HG03060 (cell line): ENCODE results near the gene RAB11B.
"Not testable (repeated sequence)": the region's sequence is repeated elsewhere in the genome, so short reads cannot be mapped to it uniquely, and the experiment has no call there.

ENCODE experiments used
- ATAC-seq: cut with Tn5 transposase; IDR thresholded peaks from one replicate; pipeline ENCODE4 v1.9.1; 2021; ENCODE audit warnings: low read depth, moderate number of reproducible peaks; ENCODE audit not compliant: unreplicated experiment

The RAB11B gene

GRCh38 chr19:8393192-8393870, 3.2 kb downstream of the RAB11B start:
- ATAC-seq, result no peak

- ATAC-seq, result no peak
Measured at GRCh38 chr19:8393871-8394250, 3.7 kb downstream of the RAB11B start.

GRCh38 chr19:8395621-8396082, 5.5 kb downstream of the RAB11B start:
- ATAC-seq, result no peak

- ATAC-seq, result no peak
Measured at GRCh38 chr19:8396185-8396562, 6.0 kb downstream of the RAB11B start.

GRCh38 chr19:8396563-8397203, 6.5 kb downstream of the RAB11B start:
- no peak for ATAC-seq

GRCh38 chr19:8397271-8397670, 7.1 kb downstream of the RAB11B start:
- ATAC-seq, result no peak

- ATAC-seq, result no peak
Measured at GRCh38 chr19:8397746-8398310, 7.7 kb downstream of the RAB11B start.

- ATAC-seq, result no peak
Measured at GRCh38 chr19:8398311-8398771, 8.2 kb downstream of the RAB11B start.

GRCh38 chr19:8399681-8400188, 9.6 kb downstream of the RAB11B start:
- ATAC-seq, result no peak

GRCh38 chr19:8401981-8402411, 11.8 kb downstream of the RAB11B start:
- ATAC-seq, result no peak

- ATAC-seq, result no peak
Measured at GRCh38 chr19:8403098-8403819, 13.1 kb downstream of the RAB11B start.

GRCh38 chr19:8403820-8404109, 13.6 kb downstream of the RAB11B start:
- ATAC-seq, result no peak

- no peak for ATAC-seq
Measured at GRCh38 chr19:8404391-8405151, 14.4 kb downstream of the RAB11B start.

GRCh38 chr19:8410718-8411117, 20.6 kb downstream of the RAB11B start:
- ATAC-seq, result not testable (repeated sequence)

GRCh38 chr19:8412783-8413628, 22.8 kb downstream of the RAB11B start, which contains the start of gene MARCHF2:
TSS of gene MARCHF2 (plus strand) at chr19:8413305. CDS start at chr19:8421841, 8,536 bp downstream.
- ATAC-seq, result peak; percentile 93

GRCh38 chr19:8413629-8413995, 23.5 kb downstream of the RAB11B start:
- ATAC-seq, result no peak

- no peak for ATAC-seq
Measured at GRCh38 chr19:8416796-8417195, 26.6 kb downstream of the RAB11B start.

- no peak for ATAC-seq
Measured at GRCh38 chr19:8421484-8422461, 31.6 kb downstream of the RAB11B start.
